ENCODE measurements around the gene CCDC197.

GRCh38 chr14:93981316-93982229, 15.5 kb upstream of the CCDC197 start:
- TF ChIP-seq POLR2A (IDR thresholded peaks at IDR 0.05) (no peak), CTCF (IDR thresholded peaks at IDR 0.05) (no peak)

Data from stomach (tissue), 4 donors.